MCF 10A (cell line): Measurements from ENCODE around the gene GIN1. TPM values are rescaled to one million over a fixed set of nuclear protein-coding genes. Genes with fewer than 3 reads are reported as not detected.

ENCODE experiments used
- BruUV-seq: library from RNA; stranded (reverse); fragments of 400-500 nt; replicated peaks from 2 replicates; lab custom pipeline; 2021; lab: Mats Ljungman, UMichigan
- CTCF ChIA-PET: fragments of 300-600 bp; sonication (Branson Sonifier 250); formaldehyde crosslinking; extraction: SDS; loops from one replicate; lab custom pipeline; 2021; ENCODE audit warnings: antibody characterized with exemption, inconsistent platforms; lab: Yijun Ruan, JAX
- POLR2A ChIA-PET: fragments of 300-600, 350-650 bp; sonication (Branson Sonifier 250); formaldehyde crosslinking; extraction: SDS; loops from one replicate; lab custom pipeline; 2020; ENCODE audit warnings: antibody characterized with exemption, inconsistent platforms; lab: Yijun Ruan, JAX
- DNase-seq: peaks from one replicate; pipeline ENCODE4 v3.0.0-alpha.2; 2018; ENCODE audit not compliant: unreplicated experiment
- H3K27ac Mint-ChIP-seq: one replicate; pipeline ENCODE4 v1.8.0; 2022; ENCODE audit warnings: mild to moderate bottlenecking, low read depth, mixed read lengths; ENCODE audit not compliant: unreplicated experiment
- H3K27me3 Mint-ChIP-seq: one replicate; pipeline ENCODE4 v1.8.0; 2022; ENCODE audit warnings: mixed read lengths; ENCODE audit not compliant: insufficient read depth, unreplicated experiment
- H3K36me3 Mint-ChIP-seq: one replicate; pipeline ENCODE4 v1.8.0; 2022; ENCODE audit warnings: mild to moderate bottlenecking, moderate library complexity, mixed read lengths; ENCODE audit not compliant: insufficient read depth, unreplicated experiment
- H3K4me1 Mint-ChIP-seq: one replicate; pipeline ENCODE4 v1.8.0; 2022; ENCODE audit warnings: mixed read lengths; ENCODE audit not compliant: insufficient read depth, unreplicated experiment
- H3K4me3 Mint-ChIP-seq: one replicate; pipeline ENCODE4 v1.8.0; 2022; ENCODE audit warnings: mild to moderate bottlenecking, moderate library complexity, mixed read lengths; ENCODE audit not compliant: unreplicated experiment
- H3K9me3 Mint-ChIP-seq: one replicate; pipeline ENCODE4 v1.8.0; 2022; ENCODE audit warnings: mixed read lengths; ENCODE audit not compliant: unreplicated experiment
- CTCF ChIP-seq: fragments of 200-600 bp; IDR thresholded peaks from one replicate; pipeline ENCODE4 v1.8.0; 2022; ENCODE audit warnings: antibody characterized with exemption, mild to moderate bottlenecking; ENCODE audit not compliant: unreplicated experiment
- intact Hi-C: fragments of 100-400 bp; cut with micrococcal nuclease; formaldehyde crosslinking; loops from 2 replicates; pipeline ENCODE4 v1.14.1; 2022
- total RNA-seq: library from RNA; stranded (reverse); gene quantifications from 2 replicates; pipeline ENCODE4 v1.2.3, GENCODE V29; 2022

GIN1 gene
- total RNA-seq, 1 experiment from 2014 or later: 16.2 TPM

GRCh38 chr5:103120607-103121200 lies 766 bp upstream of the GIN1 start:
- POLR2A ChIA-PET: interaction anchor here (0.6 to 3.1 kb wide), 28 partner anchors 12 to 577 kb away, joined by 3 to 43 read pairs (median 5); partner anchors contain the start of genes MACIR, NUDT12 and PAM
- intact Hi-C loops: no loop called here
- CTCF ChIA-PET: interaction anchor here (0.6 to 2.0 kb wide), 6 partner anchors 19 to 614 kb away, joined by 3 to 11 read pairs (median 4); no protein-coding TSS in a partner anchor
- Mint-ChIP-seq H3K27ac (peak overlapping the region; percentile 98), H3K27me3 (no peaks in the 10 kb centered on the region), H3K4me3 (peak overlapping the region; percentile 83), H3K36me3 (peaks cover 6% of the 10 kb centered on the region), H3K4me1 (peaks cover 23% of the 10 kb centered on the region), H3K9me3 (no peaks in the 10 kb centered on the region)
- TSS peak; percentile 55 for BruUV-seq
- DNase-seq: peak; percentile 18
- no peak for TF ChIP-seq CTCF

GRCh38 chr5:103119070-103119764 lies 721 bp downstream of the GIN1 start:
- Mint-ChIP-seq H3K4me3 (peak overlapping the region; percentile 83), H3K36me3 (peaks cover 6% of the 10 kb centered on the region), H3K27ac (peak overlapping the region; percentile 98), H3K27me3 (no peaks in the 10 kb centered on the region), H3K9me3 (no peaks in the 10 kb centered on the region), H3K4me1 (peaks cover 23% of the 10 kb centered on the region)
- DNase-seq: no peak
- POLR2A ChIA-PET: interaction anchor here (0.6 to 3.1 kb wide), 31 partner anchors 12 to 535 kb away, joined by 3 to 43 read pairs (median 4); partner anchors contain the start of genes MACIR, NUDT12 and PAM
- intact Hi-C loops: no loop called here
- TF ChIP-seq CTCF: no peak
- BruUV-seq: TSS peak; percentile 86
- CTCF ChIA-PET: interaction anchor here (2.0 kb wide), 1 partner anchor 20 kb away, joined by 11 read pairs; no protein-coding TSS in a partner anchor

- peaks cover 19% of the 10 kb centered on the region for H3K4me1 Mint-ChIP-seq
- H3K27me3 Mint-ChIP-seq: no peaks in the 10 kb centered on the region
- H3K4me3 Mint-ChIP-seq: no peak overlapping the region
- POLR2A ChIA-PET: no interaction called here
- CTCF ChIA-PET: no interaction called here
- intact Hi-C loops: no loop called here
- no peaks in the 10 kb centered on the region for H3K9me3 Mint-ChIP-seq
- peaks cover 6% of the 10 kb centered on the region for H3K36me3 Mint-ChIP-seq
- DNase-seq: no peak
- no peak for TF ChIP-seq CTCF
- H3K27ac Mint-ChIP-seq: no peak overlapping the region
- BruUV-seq: no TSS peak
These were observed 2.4 kb downstream of the GIN1 start for GRCh38 chr5:103117471-103117991.

GRCh38 chr5:103114440-103114839 lies 5.5 kb downstream of the GIN1 start:
- ChIA-PET CTCF (interaction anchor here (0.6 kb wide), 1 partner anchor 24 kb away, joined by 3 read pairs; no protein-coding TSS in a partner anchor), POLR2A (no interaction called here)
- peaks cover 5% of the 10 kb centered on the region for H3K4me1 Mint-ChIP-seq
- intact Hi-C loops: no loop called here
- H3K36me3 Mint-ChIP-seq: no peaks in the 10 kb centered on the region
- TF ChIP-seq CTCF: no peak
- DNase-seq: no peak
- no peaks in the 10 kb centered on the region for H3K27me3 Mint-ChIP-seq
- BruUV-seq: no TSS peak
- no peak overlapping the region for H3K4me3 Mint-ChIP-seq
- H3K9me3 Mint-ChIP-seq: no peaks in the 10 kb centered on the region
- H3K27ac Mint-ChIP-seq: no peak overlapping the region
